NCI-H345 treated with DMSO at 0.1 percent for 48 hours (cell line): Measurements from ENCODE around the gene NEK9.

ENCODE experiments used
- DNase-seq: peaks from one replicate; lab custom pipeline; 2025; ENCODE audit not compliant: unreplicated experiment; lab: John Stamatoyannopoulos, UW

The NEK9 gene

DNA sequence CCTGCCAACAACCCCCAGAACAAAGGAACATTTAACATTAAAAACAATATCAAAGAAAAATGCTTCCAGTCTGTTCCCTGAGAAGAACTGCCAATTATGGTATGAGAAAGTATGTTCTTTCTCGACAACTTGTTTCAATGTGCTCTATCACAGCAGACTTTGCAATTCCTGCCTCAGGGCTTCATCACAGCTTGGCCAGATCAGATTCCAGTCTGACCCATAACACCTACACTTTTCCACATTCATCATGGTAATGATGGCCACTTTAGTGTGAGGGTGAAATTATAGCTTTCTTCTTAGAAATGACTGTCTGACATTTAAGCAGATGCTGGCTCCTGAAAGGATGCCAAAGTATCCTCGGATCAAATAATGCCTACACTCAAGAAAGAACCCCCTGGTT, 17.0 kb downstream of the NEK9 start:
- no peak for DNase-seq

DNA sequence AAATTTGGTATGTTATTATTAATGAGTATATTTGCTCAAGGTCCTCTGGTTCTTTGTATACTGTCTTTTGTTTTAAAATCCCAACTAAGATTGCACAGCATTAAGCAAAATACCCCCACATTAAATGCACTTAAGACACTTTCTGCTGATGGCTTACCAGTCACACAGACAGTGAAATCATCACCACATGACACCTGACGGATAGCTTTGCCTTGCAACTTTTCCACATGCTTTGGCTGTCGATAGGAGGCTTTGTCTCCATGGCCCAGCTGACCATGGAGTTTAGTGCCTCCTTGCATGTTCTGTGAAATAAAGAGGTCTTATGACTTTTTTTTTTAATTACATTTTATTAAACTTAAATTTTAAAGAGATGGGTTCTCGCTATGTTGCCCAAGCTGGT, 19.7 kb downstream of the NEK9 start:
- no peak for DNase-seq

DNA sequence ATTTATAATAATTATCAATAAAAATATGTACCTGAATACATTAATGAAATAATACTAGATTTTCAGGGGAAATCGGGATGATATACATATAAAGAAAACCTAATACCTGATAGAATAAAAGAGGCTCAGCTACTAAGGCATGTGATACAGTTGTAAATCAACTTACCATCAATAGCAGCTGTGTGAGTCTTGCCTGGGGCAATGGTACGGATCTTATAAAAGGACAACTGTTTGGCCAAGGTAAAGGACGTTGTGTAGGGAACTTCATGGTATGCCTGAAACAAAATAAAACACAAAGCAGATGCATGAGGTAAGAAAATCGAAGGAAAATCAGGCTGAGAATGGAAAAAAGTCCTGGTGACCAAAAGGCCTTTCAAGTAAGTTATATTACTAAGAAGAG, 25.4 kb downstream of the NEK9 start:
- DNase-seq, result no peak

DNA sequence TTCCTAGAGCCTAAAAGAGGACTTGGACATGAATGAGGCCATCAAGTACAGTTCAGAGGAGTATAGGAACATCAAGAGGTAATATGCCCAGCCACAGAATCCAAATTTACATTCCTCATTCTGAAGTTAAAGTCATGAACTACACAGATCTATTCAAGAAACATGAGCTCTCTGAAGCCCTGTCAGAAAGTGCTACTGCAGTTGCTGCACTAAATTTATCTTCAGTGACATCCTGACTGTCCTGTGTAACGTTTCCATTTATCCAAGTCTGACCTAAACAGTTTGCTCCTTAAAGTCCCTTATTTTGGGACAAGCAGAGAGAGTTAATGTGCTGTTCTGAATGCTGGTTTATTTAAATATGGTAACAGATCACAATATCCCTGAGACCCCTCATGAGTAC, 28.2 kb downstream of the NEK9 start:
- no peak for DNase-seq

DNA sequence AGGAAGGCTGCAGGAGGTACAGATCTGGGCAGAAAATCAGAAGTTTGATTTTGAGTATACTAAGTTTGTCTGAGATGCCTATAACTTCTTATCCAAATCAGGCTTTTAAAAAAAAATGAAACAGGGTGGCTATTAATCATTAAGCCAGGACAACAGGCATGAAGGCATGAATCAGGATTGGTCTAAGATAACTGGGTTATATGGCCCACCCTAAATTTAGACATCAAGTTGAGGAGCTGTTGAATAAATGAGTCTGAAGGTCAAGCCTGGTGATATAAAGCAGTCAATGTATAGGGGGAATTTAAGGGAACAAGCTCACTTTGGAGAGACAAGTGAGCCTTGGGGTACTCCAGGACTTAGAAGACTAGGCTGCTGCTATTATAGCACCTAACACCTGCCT, 28.6 kb downstream of the NEK9 start:
- no peak for DNase-seq

DNA sequence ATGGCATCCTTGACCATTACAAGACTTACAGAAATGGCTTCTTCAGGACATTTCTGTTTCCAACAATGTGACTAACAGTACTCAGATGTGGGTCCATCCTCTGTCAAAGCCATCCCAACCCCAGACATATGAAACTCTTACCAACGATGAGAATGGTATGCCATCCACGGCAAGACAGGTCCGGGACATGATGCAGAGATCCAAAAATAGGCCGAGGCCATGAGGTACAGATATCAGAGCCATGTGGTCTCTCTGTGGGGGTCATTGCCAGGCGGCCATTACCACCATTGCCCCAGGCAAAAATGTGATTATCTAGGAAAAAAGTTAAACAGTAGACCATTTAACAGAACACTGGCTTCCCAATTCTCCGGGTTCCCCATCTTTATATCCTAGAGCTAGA, 29.9 kb downstream of the NEK9 start:
- no peak for DNase-seq

DNA sequence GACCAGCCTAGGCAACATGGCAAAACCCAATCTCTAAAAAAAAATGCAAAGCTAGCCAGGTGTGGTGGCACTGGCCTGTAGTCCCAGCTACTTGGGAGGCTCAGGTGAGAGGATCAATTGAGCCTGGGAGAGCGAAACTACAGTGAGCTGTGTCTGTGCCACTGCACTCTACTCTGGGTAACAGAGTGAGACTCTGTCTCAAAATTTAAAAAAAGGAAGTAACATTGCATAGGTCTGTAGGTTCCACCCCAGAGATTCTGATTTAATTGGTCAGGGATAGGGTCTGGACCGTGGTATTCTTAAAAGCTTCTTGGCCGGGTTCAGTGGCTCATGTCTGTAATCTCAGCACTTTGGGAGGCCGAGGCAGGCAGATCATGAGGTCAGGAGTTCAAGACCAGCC, 31.2 kb downstream of the NEK9 start:
- no peak for DNase-seq

DNA sequence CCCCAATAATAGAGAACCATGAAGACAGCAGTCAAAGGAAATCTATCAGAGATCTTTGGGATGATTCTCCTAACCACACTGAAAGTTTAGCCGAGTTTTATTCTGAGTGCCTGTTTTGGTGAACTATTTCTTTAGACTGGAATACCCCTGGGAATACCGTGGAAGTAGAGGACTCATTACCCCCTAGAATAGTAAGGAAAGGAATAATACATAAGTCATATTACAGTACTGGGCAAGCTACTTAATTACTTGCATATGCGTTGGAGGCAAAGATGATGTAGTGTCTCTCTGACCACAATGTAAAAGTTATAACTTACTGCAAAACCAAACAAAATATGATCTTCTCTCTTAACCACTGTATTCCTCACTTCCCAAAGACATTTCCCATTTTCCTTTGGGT, 32.0 kb downstream of the NEK9 start:
- no peak for DNase-seq

DNA sequence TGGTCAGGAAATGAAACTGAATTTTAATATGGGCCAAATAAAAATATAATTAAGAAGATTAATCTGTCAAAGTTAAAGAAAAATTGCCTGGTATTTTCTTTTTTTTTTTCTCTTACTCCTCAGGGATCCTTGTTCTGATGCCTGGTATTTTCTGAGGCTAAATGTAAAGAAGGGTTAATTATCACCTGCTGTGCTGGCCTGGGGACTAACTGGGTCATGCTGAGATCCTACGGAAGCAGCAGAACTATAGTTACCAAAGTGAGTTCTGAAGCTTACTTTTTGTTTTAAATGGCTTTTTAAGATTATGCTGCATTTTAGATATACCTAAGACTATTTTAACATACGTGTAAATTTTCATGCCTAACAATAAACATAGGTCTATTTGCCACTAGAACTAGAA, 34.1 kb downstream of the NEK9 start:
- DNase-seq, result no peak

DNA sequence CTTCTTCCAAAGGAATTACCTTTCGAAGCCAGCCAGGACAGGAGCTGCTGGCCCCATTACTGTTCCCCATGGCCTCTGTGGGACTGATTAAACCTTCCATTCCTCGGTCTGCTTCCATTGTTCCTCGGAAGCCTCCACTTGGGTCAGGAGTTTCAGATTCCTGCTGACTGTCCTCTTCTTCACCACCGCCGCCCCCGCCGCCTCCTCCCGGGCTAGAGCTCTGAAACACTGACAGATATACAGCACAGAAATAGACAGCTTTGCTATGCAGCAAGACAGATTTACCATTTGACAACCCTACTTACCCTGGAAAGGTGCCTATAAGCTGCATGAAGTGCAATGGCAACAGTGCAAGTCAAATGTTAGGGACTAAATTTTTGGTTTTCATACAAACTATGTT, 35.6 kb downstream of the NEK9 start:
- DNase-seq, result no peak

DNA sequence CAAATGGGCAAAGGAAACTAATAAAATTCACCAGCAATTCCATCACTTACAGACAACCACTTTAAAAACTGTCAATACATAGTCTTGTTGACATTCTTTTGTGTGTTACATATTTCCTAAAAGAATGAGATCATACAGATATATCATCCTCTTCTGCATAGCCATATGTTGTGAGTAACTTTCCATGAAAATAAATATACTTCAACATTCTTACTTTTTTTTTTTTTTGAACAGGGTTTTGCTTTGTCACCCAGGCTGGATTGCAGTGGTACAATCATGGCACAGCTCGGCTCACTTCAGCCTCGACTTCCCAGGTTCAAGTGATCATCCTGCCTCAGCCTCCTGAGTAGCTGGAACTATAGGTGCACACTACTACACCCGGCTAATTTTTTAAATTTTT, 36.5 kb downstream of the NEK9 start:
- no peak for DNase-seq

DNA sequence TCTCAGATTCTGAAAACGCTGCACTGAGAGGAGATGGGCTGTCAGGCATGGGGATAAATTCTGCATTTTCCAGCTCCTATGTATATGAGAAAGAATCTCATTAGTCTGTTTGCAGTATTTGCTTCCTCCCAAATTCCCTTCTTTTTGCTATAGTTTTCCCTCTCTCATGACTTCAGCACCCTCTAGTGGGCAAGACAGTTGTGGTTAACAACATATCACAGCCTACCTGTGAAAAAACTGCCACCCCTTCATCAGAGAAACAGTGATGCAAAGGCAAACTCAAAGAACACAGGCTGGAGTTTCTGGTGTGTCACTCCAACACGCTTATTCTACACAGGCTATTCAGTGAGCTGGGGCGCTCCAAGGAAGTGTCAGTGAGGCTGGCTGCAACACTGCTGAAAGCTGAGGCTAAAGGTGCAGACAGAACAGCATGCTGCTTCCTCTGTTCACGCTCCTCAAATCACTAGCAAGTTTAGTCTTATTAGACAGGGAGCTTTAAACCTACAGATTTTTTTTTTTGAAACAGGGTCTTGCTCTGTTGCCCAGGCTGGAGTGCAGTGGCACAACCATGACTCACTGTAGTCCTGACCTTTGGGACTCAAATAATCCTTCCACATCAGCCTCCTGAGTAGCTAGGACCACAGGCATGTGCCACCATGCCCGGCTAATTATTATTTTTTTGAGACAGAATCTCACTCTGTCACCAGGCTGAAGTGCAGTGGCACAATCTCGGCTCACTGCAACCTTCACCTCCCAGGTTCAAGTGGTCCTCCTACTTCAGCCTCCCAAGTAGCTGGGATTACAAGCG, 38.1 kb downstream of the NEK9 start:
- DNase-seq, result peak; percentile 28

DNA sequence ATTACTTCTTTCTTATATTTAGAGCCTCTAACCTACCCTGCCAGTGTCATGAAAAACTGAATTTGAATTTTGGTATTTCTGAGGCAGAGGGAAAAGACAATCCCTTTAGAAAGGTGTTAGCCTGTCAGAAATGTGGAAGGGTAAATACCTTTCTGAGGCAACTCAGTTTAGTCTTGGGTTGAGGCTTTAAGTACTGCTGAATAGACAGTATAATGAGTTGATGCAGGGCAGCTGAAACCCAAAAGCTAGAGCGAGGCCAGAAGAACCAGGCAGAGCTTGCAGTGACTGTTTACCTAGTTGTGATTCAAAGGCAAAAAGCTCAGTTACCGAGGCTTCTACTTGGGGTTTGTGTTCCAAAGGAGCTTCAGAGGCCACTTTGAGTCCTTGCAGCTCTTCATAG, 38.7 kb downstream of the NEK9 start:
- DNase-seq, result no peak

DNA sequence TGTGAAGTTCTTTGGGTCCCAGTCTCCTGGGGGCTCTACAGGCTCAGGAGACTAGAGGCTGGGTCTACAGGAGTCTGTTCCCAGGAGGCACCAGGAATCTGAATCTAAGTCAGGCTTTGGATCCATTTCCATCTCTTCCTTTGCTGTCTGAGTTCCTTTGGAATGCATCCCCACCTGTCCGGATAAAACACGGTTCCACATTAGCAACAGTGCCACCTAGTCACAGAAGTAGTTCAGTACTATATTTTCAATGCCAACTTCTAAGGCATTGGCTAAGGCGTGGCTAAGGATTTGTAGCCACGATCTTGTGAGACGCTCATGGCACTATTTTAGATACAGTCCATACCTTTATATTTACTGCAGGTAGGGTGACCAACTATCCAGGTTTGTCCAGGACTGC, 42.3 kb downstream of the NEK9 start:
- DNase-seq, result no peak

DNA sequence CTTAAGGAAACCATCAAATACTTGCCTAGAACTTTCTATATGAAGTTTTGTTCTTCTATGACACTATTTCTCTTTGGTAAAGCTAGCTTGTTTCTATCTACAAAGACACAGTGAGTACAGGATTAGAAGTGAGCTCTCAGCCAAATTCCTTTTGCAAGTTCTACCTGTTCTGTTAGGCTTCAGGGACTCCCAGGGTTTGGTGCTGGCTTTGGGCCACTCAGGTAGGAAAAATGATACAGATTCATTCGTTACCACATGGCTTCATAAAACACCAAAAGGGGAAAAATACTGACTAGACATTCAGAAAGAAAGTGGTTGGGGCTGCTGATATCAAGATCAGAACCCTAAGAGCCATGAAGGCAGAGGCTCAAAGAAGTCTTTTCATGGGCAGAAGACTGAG, 43.6 kb downstream of the NEK9 start:
- DNase-seq, result no peak

DNA sequence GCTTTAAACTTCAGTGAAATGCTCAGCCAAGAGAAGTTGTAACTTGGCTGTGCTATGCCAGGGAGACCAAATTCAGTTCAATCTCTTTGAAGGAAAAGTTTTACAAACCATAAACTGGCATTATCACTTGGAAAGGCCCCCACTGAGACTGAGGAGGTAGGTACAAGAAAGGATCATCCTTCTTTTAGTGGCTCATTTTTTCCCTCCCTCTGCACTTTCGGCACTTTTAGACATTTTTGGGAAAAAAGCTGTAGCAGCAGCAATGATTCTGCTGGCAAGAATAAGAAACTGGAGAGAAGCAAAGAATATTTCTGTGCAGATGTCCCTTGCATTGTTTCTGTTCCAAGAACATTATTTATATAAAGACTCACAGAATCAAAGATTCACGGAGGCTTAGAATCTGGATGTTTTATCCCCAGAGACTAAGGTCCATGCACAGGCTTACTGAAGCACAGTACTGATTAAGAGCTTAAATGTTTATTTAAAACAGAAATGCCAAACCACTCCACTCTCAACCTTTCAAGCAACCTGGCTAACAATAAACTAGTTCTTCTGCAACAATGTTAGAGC, 45.1 kb downstream of the NEK9 start:
- DNase-seq, result no peak

DNA sequence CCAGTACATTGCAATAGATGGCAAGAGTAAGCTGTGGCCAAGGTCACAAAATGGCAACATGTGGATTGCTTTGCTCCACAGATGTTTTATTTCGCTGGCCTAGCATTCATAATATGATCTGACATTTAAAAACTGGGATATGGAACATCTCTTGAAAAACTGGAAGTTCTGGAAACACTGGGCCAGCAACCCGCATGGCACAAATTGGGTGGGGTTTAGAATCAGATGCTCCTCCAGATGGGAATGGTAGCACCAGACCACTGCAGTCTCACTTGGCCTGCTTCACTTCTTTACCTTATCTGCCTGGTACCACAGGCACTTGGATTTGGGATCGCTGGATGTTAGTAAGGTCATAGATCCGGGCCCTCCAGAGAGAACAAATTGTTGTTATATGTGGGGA, 47.3 kb downstream of the NEK9 start:
- no peak for DNase-seq

DNA sequence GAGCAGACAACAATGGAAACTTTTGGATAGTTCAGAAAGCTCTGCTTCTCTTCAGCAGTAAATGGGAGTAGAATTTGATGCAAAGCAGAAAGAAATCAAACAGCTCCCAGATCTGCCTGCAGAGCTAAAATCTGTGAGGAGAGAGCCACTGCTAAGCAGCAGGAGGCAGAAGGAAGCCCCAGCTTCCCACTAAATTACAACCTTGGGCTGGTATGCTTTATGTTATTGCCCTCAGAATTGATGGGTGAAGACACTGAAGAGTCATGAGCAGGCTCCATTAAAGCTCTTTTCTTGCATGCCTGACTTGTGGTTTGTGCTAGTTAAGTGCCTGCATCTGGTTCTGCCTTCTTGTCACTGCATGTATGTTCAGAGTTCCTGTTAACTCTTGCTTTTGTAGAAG, 49.1 kb downstream of the NEK9 start:
- no peak for DNase-seq

DNA sequence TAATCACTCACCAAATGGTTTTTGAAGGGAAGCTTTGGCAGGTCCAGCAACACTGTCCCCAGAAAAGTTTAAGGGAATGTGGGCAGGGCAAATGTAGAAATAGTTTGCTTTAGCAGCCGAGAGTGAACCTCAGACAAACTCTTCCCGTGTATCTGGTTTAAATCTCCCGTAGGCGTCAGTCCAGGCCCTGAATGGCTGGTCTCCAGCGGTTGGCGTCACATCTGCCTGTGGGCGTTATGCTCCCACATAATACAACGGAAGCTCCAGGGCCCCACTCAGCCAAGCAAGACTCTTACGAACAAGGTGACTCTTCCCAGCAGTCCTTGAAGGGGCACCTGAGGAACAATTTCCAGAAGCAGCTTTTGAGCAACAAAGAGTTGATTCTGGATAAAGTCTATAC, 56.5 kb downstream of the NEK9 start:
- DNase-seq, result no peak

DNA sequence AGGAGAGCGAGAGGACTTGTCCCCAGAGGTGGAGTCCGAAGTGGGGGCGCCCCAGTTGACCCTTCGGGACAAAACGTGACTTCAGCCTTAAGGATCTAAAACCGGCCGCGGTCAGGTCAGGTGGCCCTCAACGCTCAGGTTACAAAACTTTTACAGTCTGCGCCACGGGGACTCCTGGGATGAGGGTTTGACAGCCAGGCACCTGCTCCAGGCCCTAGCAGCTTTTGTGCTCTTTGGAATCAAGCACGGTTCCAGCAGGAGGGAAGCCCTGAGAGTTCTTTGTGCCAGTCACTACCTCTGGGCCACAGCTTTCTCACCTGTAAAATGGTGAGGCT, 57.1 kb downstream of the NEK9 start:
- peak; percentile 27 for DNase-seq

DNA sequence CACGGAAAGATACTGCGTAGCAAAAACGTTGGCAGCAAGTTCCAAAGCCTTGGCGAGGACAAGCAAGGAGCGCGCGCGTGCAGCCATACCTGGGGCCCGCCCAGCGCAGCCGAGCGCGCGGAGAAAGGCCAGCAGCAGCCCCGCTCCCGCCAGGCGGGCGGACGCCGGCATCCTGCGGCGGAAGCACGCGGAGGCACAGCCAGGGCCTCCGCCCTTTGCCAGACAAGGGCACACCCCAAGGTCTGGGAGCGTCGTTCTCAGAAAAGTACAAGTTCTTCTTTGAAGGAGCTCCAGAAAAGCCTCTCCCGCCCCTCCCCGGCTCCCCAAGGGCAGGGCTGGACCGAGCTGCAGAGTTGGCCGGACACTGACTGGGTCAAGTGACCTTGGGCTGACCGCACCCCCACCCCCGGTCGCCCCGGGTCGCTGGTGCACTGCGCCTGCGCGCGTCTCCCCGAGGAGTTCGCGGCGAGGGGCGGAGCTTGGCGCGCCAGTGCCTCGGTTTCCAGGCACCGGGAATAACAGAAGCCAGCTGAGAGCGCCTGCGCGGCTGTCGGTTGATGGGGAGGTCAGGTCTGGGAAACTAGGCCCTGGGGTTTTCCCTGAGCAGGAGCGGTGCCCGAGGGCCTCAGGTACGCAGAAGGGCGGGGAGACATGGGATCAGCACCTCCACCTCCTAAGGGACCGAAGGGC, 57.6 kb downstream of the NEK9 start, which contains the start of gene ZC2HC1C:
Gene ZC2HC1C, plus strand, starts transcription at position 521 of the 690 bp plus-strand sequence. CDS start 933 bp downstream, outside the sequence.
- peak; percentile 86 for DNase-seq

DNA sequence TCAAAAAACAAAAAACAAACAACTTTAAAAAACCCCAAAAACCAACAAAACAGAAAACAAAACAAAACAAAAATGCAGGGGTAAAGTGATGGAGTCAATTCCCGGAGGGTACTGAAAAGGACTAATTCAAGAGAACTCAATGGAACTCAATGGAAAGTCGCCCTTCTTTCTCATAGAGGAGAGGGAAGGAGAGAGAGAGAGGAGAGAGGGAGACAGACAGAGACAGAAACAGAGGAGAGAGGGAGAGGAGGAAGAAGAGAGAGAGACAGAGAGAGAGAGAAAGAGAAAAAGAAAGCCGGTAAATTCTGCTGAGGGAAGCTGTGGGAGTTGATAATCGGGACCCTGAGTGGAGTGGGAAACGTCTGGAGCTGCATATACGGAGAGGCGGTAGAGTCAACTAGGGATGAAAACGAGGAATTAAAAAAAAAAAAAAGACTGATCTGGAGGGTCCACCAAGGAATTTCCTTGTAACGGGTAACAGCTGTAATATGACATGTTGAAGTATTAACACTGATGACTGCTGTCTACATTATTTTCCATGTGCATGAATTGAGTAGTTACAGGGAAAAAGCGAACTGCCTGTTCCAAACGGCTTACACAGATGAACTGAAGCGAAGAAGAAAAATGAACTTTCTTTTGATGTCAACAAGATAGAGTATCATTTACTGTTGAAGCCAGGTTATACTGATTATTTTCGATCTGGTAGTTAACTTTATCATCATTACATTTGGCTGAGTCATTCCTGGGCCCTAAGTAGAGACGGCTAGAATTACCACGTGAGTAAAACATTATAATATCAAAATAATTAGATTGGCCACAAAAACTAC, 58.3 kb downstream of the NEK9 start:
- peak; percentile 17 for DNase-seq
